Lower lobe of right lung (tissue), 2 donors: ENCODE measurements around the gene FBXW4. TPM values are rescaled to one million over a fixed set of nuclear protein-coding genes. Genes with fewer than 3 reads are reported as not detected.
A peak's percentile ranks its signal among the peaks of the same experiment; 100 is the strongest.

Experiments used
- ATAC-seq, 2 donors: fragments of 200-7000 bp; cut with Tn5 transposase; one replicate each; pipeline ENCODE4 v1.9.1; 2020 to 2022; ENCODE audit warnings: mild to moderate bottlenecking in 2 of 2, moderate library complexity in 2 of 2
- DNase-seq: peaks from one replicate; pipeline ENCODE4 v3.0.0-alpha.2; 2020
- H3K27ac ChIP-seq: fragments of 200-600 bp; one replicate; pipeline ENCODE4 v1.8.0; 2022
- H3K27me3 ChIP-seq: fragments of 200-600 bp; one replicate; pipeline ENCODE4 v1.8.0; 2022; ENCODE audit warnings: low read depth
- H3K36me3 ChIP-seq: fragments of 200-600 bp; one replicate; pipeline ENCODE4 v1.8.0; 2022; ENCODE audit warnings: mild to moderate bottlenecking
- H3K4me1 ChIP-seq: fragments of 200-600 bp; one replicate; pipeline ENCODE4 v1.8.0; 2022
- H3K4me3 ChIP-seq: fragments of 200-600 bp; one replicate; pipeline ENCODE4 v1.8.0; 2022; ENCODE audit warnings: mild to moderate bottlenecking
- H3K9me3 ChIP-seq: fragments of 200-600 bp; one replicate; pipeline ENCODE4 v1.8.0; 2022
- intact Hi-C: fragments of 100-400 bp; cut with DNase I; formaldehyde crosslinking; loops from one replicate; pipeline ENCODE4 v1.11.0; 2022
- total RNA-seq: library from RNA; stranded (reverse); fragmentation: NEBNext Ultra II Directional; extraction: Animal tissue kit (Norgen Biotek cat#: 25700); gene quantifications from one replicate; pipeline ENCODE4 v1.2.1, GENCODE V29; 2021
- TF ChIP-seq, protein P1 (sequence below): fragments of 200-600 bp; IDR thresholded peaks from one replicate; pipeline ENCODE4 v1.8.0; 2022; ENCODE audit warnings: antibody characterized with exemption, mild to moderate bottlenecking
- donor health status: DM: no; HTN: yes; CAD: no; lungs with severe emphysema.

Gene FBXW4
- total RNA-seq, 1 donor from 2014 or later = 88.6 TPM

- no peaks in the 10 kb centered on the region for H3K9me3 ChIP-seq
- TF ChIP-seq, protein P1, sequence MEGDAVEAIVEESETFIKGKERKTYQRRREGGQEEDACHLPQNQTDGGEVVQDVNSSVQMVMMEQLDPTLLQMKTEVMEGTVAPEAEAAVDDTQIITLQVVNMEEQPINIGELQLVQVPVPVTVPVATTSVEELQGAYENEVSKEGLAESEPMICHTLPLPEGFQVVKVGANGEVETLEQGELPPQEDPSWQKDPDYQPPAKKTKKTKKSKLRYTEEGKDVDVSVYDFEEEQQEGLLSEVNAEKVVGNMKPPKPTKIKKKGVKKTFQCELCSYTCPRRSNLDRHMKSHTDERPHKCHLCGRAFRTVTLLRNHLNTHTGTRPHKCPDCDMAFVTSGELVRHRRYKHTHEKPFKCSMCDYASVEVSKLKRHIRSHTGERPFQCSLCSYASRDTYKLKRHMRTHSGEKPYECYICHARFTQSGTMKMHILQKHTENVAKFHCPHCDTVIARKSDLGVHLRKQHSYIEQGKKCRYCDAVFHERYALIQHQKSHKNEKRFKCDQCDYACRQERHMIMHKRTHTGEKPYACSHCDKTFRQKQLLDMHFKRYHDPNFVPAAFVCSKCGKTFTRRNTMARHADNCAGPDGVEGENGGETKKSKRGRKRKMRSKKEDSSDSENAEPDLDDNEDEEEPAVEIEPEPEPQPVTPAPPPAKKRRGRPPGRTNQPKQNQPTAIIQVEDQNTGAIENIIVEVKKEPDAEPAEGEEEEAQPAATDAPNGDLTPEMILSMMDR = no peak
- H3K36me3 ChIP-seq = no peaks in the 10 kb centered on the region
- peaks cover 56% of the 10 kb centered on the region for H3K4me1 ChIP-seq
- no peaks in the 10 kb centered on the region for H3K27me3 ChIP-seq
- DNase-seq (peak; percentile 51), ATAC-seq (peak; percentile 62 to 64)
- intact Hi-C loops = no loop called here
- no peak overlapping the region for H3K4me3 ChIP-seq
- H3K27ac ChIP-seq = peak overlapping the region; percentile 39
Measured at GRCh38 chr10:101690461-101690860, 4.5 kb downstream of the FBXW4 start.

DNA sequence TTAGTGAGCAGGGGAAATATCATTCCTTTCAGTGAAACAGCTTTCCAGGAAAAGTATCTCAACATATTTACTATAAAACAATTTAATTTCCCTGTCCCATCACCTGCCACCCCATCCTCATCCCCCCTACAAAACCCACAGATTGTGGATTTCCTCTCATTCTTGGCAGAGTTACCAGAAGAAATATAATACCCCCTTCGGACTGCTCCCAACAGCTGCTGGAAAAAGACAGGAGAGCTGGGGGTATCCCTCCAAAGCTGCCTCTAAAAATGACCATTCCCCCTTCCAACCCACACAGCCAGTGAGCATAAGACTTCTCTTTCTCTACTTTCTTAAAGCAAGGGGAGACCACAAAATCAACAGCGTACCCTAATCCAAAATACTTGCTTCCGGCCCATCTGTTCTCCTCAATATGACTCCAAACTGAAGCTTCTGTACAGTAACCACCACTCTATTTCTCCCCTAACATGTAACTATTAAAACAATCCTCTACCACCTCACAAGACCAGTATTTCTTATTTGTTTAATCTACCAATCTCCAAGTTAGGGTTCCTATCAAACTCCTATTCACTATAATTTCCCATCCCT is 7.8 kb downstream of the FBXW4 start:
- no peak overlapping the region for H3K27ac ChIP-seq
- DNase-seq (no peak), ATAC-seq (no peak)
- TF ChIP-seq, protein P1 = no peak
- no peak overlapping the region for H3K4me3 ChIP-seq
- H3K9me3 ChIP-seq = no peaks in the 10 kb centered on the region
- no peaks in the 10 kb centered on the region for H3K36me3 ChIP-seq
- peaks cover 52% of the 10 kb centered on the region for H3K4me1 ChIP-seq
- H3K27me3 ChIP-seq = no peaks in the 10 kb centered on the region
- intact Hi-C loops = no loop called here

- ATAC-seq = no peak
- Histone ChIP-seq H3K4me1 (peaks cover 47% of the 10 kb centered on the region), H3K36me3 (no peaks in the 10 kb centered on the region), H3K4me3 (no peak overlapping the region), H3K27ac (no peak overlapping the region), H3K9me3 (no peaks in the 10 kb centered on the region), H3K27me3 (no peaks in the 10 kb centered on the region)
- intact Hi-C loops = no loop called here
- TF ChIP-seq, protein P1 = no peak
- DNase-seq = no peak
Measured at GRCh38 chr10:101686133-101686925, 8.6 kb downstream of the FBXW4 start.

- H3K27ac ChIP-seq = no peak overlapping the region
- TF ChIP-seq, protein P1 = no peak
- no peaks in the 10 kb centered on the region for H3K36me3 ChIP-seq
- no peaks in the 10 kb centered on the region for H3K27me3 ChIP-seq
- DNase-seq (no peak), ATAC-seq (no peak)
- H3K4me1 ChIP-seq = peaks cover 33% of the 10 kb centered on the region
- no peak overlapping the region for H3K4me3 ChIP-seq
- intact Hi-C loops = no loop called here
- no peaks in the 10 kb centered on the region for H3K9me3 ChIP-seq
Measured at GRCh38 chr10:101684782-101685181, 10.2 kb downstream of the FBXW4 start.

GRCh38 chr10:101683276-101683675 is 11.7 kb downstream of the FBXW4 start:
- intact Hi-C loops = no loop called here
- no peak for DNase-seq

More at GRCh38 chr10:101683276-101683675, 11.7 kb downstream of the FBXW4 start:
- Histone ChIP-seq H3K9me3 (no peaks in the 10 kb centered on the region), H3K36me3 (no peaks in the 10 kb centered on the region), H3K4me1 (peaks cover 23% of the 10 kb centered on the region), H3K27ac (no peak overlapping the region), H3K27me3 (no peaks in the 10 kb centered on the region), H3K4me3 (no peak overlapping the region)
- TF ChIP-seq, protein P1 = no peak
- peak in 1 of 2 donors; percentile 14 for ATAC-seq
